ENCODE measurements around the gene ATP8A1. TPM values are rescaled to one million over a fixed set of nuclear protein-coding genes. Genes with fewer than 3 reads are reported as not detected.

The ATP8A1 gene
- total and polyA plus RNA-seq, 2 of the 4 experiments (the other 2 are of a cell fraction), result 0.12 to 0.36 TPM

DNA sequence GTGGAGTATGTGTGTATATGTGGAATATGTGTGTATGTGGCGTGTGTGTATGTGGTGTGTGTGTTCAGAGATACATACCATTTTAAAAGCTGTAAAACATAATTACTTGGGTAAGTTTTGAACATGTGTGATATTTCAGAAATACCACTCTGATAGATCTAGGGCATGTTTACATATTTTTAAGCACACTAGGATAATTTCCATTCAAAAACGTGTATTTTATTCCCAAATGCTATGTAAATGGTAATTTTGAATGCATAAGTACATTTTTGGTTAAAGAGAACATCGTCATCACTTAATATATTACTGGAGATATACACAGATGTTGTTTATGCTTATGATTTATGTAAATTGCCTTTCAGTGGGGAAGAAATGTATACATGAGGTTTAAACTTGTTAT lies 294.3 kb downstream of the ATP8A1 start:
- Histone ChIP-seq H2BK120ac (ENCODE audit: low read depth, low read length) (no peak overlapping the region), H3K4me1 (ENCODE audit: control insufficient read depth, insufficient read depth, low read length) (peaks cover 10% of the 10 kb centered on the region; the same call in 1 of the 2 replicates), H3K4me2 (ENCODE audit: low read depth, low read length) (no peak overlapping the region), H3K9ac (ENCODE audit: low read depth, low read length) (no peak overlapping the region), H3K14ac (replicated peaks; ENCODE audit: low read depth, low read length) (no peak overlapping the region), H3K27me3 (ENCODE audit: control insufficient read depth, insufficient read depth, low read length) (no peaks in the 10 kb centered on the region), H2AK9ac (replicated peaks; ENCODE audit: low read depth, low read length, poor library complexity) (no peak overlapping the region), H3K27ac (ENCODE audit: insufficient read depth, low read length) (peak overlapping the region; percentile 55; the same call in 1 of the 2 replicates), H2AK5ac (ENCODE audit: low read depth, low read length) (no peak overlapping the region), H2BK15ac (ENCODE audit: low read depth, low read length) (no peak overlapping the region), H3K56ac (ENCODE audit: extremely low read depth, insufficient read depth, low read length) (no peak overlapping the region), H3K23ac (ENCODE audit: low read depth, low read length) (no peak overlapping the region), H2BK5ac (ENCODE audit: low read depth, low read length, poor library complexity, severe bottlenecking) (peak overlapping the region; percentile 88), H4K8ac (ENCODE audit: low read depth in 2 of 2, low read length in 2 of 2) (no peak overlapping the region), H3K9me1 (ENCODE audit: insufficient read depth, low read length) (no peaks in the 10 kb centered on the region), H3K36me3 (ENCODE audit: control insufficient read depth, insufficient read depth, low read length) (no peaks in the 10 kb centered on the region), H3K18ac (ENCODE audit: low read depth, low read length) (peak overlapping the region; percentile 75; the same call in 1 of the 2 replicates), H4K91ac (ENCODE audit: insufficient read depth, low read depth, low read length) (no peak overlapping the region), H3K9me3 (ENCODE audit: control insufficient read depth, insufficient read depth, low read length) (peaks cover 2% of the 10 kb centered on the region), H4K20me1 (ENCODE audit: insufficient read depth, low read length) (no peaks in the 10 kb centered on the region), H3K79me1 (ENCODE audit: low read depth in 1 of 2, low read length in 2 of 2) (no peaks in the 10 kb centered on the region), H4K5ac (ENCODE audit: low read depth, low read length) (no peak overlapping the region), H2BK20ac (ENCODE audit: low read depth, low read length) (no peak overlapping the region), H3K4ac (ENCODE audit: low read depth, low read length) (no peak overlapping the region), H3K4me3 (ENCODE audit: insufficient read depth, low read depth, low read length) (no peak overlapping the region), H2AFZ (replicated peaks; ENCODE audit: low read length, poor library complexity) (no peak overlapping the region)
- in situ Hi-C loops (cut with MboI; ENCODE audit: low sequenced_read_pairs), result no loop called here
- POLR2A ChIA-PET (ENCODE audit: unreplicated experiment), result no interaction called here
- intact Hi-C loops (cut with micrococcal nuclease), result no loop called here
- no CpG with 5 or more reads among the region's 3 CpGs for WGBS, 2 experiments (ENCODE audit: extremely low coverage in 2 of 2, insufficient read length in 1 of 2)
- TF ChIP-seq, protein P1, sequence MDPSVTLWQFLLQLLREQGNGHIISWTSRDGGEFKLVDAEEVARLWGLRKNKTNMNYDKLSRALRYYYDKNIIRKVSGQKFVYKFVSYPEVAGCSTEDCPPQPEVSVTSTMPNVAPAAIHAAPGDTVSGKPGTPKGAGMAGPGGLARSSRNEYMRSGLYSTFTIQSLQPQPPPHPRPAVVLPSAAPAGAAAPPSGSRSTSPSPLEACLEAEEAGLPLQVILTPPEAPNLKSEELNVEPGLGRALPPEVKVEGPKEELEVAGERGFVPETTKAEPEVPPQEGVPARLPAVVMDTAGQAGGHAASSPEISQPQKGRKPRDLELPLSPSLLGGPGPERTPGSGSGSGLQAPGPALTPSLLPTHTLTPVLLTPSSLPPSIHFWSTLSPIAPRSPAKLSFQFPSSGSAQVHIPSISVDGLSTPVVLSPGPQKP (IDR thresholded peaks at IDR 0.05; ENCODE audit: borderline replicate concordance, low read depth, low read length), result no peak
- TF ChIP-seq, protein P2, sequence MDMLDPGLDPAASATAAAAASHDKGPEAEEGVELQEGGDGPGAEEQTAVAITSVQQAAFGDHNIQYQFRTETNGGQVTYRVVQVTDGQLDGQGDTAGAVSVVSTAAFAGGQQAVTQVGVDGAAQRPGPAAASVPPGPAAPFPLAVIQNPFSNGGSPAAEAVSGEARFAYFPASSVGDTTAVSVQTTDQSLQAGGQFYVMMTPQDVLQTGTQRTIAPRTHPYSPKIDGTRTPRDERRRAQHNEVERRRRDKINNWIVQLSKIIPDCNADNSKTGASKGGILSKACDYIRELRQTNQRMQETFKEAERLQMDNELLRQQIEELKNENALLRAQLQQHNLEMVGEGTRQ (IDR thresholded peaks at IDR 0.05; ENCODE audit: low read depth, low read length), result no peak
- TF ChIP-seq MXI1 (IDR thresholded peaks at IDR 0.05; ENCODE audit: borderline replicate concordance, low read depth, low read length) (no peak), MAZ (IDR thresholded peaks at IDR 0.05; ENCODE audit: borderline replicate concordance, low read depth, low read length) (no peak), BHLHE40 (IDR thresholded peaks at IDR 0.05; ENCODE audit: low read depth, low read length) (no peak), RAD21 (IDR thresholded peaks at IDR 0.05; ENCODE audit: low read length) (no peak), POLR2A (IDR thresholded peaks at IDR 0.05; ENCODE audit: low read depth, low read length) (no peak), CEBPB (IDR thresholded peaks at IDR 0.05; ENCODE audit: low read depth, low read length) (no peak), RCOR1 (IDR thresholded peaks at IDR 0.05; ENCODE audit: insufficient replicate concordance, low read length) (no peak), FOS (IDR thresholded peaks at IDR 0.05; ENCODE audit: low read depth, low read length) (no peak), RFX5 (IDR thresholded peaks at IDR 0.05; ENCODE audit: low read depth, low read length) (no peak), MAFK (IDR thresholded peaks at IDR 0.05; ENCODE audit: low read depth, low read length) (no peak), SMC3 (IDR thresholded peaks at IDR 0.05; ENCODE audit: low read depth, low read length) (no peak), CHD1 (IDR thresholded peaks at IDR 0.05; ENCODE audit: low read depth, low read length) (no peak), NFE2L2 (IDR thresholded peaks at IDR 0.05; ENCODE audit: low read depth, low read length) (no peak)
- TF ChIP-seq, protein P3, sequence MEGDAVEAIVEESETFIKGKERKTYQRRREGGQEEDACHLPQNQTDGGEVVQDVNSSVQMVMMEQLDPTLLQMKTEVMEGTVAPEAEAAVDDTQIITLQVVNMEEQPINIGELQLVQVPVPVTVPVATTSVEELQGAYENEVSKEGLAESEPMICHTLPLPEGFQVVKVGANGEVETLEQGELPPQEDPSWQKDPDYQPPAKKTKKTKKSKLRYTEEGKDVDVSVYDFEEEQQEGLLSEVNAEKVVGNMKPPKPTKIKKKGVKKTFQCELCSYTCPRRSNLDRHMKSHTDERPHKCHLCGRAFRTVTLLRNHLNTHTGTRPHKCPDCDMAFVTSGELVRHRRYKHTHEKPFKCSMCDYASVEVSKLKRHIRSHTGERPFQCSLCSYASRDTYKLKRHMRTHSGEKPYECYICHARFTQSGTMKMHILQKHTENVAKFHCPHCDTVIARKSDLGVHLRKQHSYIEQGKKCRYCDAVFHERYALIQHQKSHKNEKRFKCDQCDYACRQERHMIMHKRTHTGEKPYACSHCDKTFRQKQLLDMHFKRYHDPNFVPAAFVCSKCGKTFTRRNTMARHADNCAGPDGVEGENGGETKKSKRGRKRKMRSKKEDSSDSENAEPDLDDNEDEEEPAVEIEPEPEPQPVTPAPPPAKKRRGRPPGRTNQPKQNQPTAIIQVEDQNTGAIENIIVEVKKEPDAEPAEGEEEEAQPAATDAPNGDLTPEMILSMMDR (conservative IDR thresholded peaks at IDR 0.05; ENCODE audit: low read depth, low read length), result no peak
- ATAC-seq (ENCODE audit: low read depth) (peak; percentile 48), DNase-seq (no peak)
- CTCF ChIA-PET, result no interaction called here
- no TSS peak for BruUV-seq (replicated peaks)
- dilution Hi-C loops (cut with HindIII; ENCODE audit: low sequenced_read_pairs, unreplicated experiment), result no loop called here

Data from IMR-90 (cell line).